ENCODE data around the gene PERCC1.

The PERCC1 gene

DNA sequence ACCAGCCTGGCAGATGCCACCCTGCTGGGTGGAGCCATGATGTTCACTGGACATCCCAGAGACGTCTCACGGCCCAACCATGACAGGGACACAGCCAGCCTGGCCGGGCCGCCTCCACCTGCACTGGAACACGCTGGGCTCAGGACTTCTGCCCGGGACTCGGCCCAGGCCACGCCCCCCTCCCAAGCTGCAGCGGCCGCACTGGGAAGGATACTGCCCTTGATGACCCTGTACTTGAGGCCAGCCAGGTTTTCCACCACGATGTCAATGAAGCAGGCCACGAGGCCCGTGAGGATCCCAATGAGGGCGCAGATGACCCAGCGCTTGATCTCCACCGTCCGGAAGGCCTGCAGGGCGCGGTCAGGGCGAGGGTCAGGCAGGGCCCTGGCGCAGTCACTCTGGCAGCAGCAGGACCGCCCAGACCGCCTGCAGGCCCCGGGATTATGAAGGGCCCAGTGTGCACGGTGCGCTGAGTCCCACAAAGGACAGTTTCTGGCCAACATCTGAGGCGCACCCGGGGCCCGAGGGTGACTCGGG lies 29.8 kb downstream of the PERCC1 start:
- H3K27ac ChIP-seq, result no peak overlapping the region
- no peaks in the 10 kb centered on the region for H3K9me3 ChIP-seq (ENCODE audit: severe bottlenecking)
- H3K4me3 ChIP-seq (ENCODE audit: low read depth, low read length), result no peak overlapping the region
- peaks cover 27% of the 10 kb centered on the region for H3K36me3 ChIP-seq
- TF ChIP-seq CTCF (IDR thresholded peaks at IDR 0.05; ENCODE audit: low read depth, low read length), result no peak
- DNase-seq, result no peak
- H3K27me3 ChIP-seq (ENCODE audit: insufficient read depth, low read depth, severe bottlenecking), result no peaks in the 10 kb centered on the region

DNA sequence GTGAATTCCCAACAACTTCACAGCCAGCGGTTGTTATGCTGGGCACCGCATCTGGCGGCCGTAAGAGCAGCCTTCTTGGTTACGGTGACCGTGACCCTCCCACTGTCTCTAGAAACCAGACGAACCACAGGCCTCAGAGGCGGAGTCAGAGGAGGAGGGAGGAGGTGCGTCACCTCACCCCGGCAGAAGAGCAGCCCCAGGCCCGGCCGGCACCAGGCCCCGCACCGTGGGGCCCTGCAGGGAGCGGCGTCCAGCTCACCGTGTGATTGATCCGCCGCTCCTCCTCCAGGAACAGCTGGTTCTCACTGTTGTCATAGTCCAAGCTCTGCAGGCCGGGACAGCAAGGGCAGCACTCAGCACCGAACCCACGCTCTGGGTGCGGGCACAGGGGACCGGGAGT lies 30.3 kb downstream of the PERCC1 start:
- H3K4me3 ChIP-seq (ENCODE audit: low read depth, low read length), result no peak overlapping the region
- DNase-seq, result no peak
- no peak for TF ChIP-seq CTCF (IDR thresholded peaks at IDR 0.05; ENCODE audit: low read depth, low read length)
- H3K36me3 ChIP-seq, result peaks cover 26% of the 10 kb centered on the region
- H3K27ac ChIP-seq, result no peak overlapping the region
- H3K9me3 ChIP-seq (ENCODE audit: severe bottlenecking), result no peaks in the 10 kb centered on the region
- no peaks in the 10 kb centered on the region for H3K27me3 ChIP-seq (ENCODE audit: insufficient read depth, low read depth, severe bottlenecking)

DNA sequence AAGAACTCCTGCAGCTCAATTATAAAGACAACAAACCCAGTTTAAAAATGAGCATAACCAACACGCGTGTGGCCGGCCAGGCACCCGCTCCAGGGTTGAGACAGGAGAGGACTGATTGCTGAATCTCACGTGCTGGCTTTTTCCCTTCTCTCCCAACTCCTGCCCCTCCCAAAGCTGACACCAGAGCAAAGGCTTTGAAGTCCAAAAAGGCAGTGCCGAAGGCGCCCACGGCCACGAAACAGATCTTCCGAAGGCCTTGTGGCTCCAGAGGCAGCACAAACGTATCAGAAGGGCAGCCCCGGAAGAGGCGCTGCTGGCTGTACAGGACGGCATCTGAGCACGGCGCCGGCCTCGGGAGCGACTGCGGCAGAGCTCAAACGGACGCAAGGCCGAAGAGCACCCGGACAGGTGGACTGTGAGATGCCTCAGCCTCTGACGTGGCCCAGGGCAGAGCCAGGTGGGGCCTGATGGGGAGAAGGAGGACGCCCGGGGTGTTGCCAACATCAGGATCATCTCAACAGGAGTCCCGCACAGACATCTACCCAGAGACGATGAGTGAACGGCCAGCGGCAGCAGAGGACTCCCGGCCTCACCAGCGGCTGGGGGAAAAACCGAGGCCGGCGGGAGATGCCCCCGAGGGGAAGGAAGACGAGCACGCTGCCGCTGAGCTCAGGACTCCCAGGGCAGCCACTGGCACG lies 33.5 kb downstream of the PERCC1 start:
- no peak for TF ChIP-seq CTCF (IDR thresholded peaks at IDR 0.05; ENCODE audit: low read depth, low read length)
- no peaks in the 10 kb centered on the region for H3K9me3 ChIP-seq (ENCODE audit: severe bottlenecking)
- no peak overlapping the region for H3K27ac ChIP-seq
- DNase-seq, result no peak
- H3K27me3 ChIP-seq (ENCODE audit: insufficient read depth, low read depth, severe bottlenecking), result no peaks in the 10 kb centered on the region
- peaks cover 22% of the 10 kb centered on the region for H3K36me3 ChIP-seq
- no peak overlapping the region for H3K4me3 ChIP-seq (ENCODE audit: low read depth, low read length)

DNA sequence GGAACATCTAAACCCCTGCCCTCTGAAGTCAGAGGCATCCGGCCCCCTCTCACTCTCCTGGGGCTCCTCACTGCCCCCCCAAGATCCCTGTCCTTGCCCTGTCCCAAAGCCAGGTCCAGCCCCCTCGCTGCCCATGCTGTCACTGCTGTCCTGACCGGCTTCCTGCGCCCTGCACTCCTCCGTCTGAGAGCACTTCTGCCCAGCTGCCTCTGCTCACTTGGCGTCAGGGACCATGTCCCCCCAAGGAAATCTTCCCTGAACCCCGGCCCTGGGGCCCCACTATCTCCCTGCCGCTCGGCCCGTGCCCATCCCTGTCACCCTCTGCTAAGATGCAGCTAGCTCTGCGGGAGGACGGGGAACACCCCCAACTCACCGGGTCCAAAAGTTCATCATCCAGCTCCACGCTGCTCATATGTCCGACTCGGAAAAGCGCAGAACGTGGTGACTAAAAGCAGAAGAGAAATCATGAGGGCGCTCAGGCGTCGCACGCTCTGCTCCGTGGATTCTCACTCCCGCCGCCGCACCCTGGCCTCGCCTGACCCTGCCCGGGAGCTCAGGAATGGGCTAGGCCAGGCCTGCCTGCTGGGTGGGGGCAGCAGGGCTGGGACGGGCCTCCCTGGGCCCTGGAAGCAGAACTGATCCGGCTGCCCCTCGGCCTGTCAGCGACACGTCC lies 34.2 kb downstream of the PERCC1 start:
- H3K36me3 ChIP-seq, result peaks cover 22% of the 10 kb centered on the region
- no peak overlapping the region for H3K27ac ChIP-seq
- no peak for TF ChIP-seq CTCF (IDR thresholded peaks at IDR 0.05; ENCODE audit: low read depth, low read length)

DNA sequence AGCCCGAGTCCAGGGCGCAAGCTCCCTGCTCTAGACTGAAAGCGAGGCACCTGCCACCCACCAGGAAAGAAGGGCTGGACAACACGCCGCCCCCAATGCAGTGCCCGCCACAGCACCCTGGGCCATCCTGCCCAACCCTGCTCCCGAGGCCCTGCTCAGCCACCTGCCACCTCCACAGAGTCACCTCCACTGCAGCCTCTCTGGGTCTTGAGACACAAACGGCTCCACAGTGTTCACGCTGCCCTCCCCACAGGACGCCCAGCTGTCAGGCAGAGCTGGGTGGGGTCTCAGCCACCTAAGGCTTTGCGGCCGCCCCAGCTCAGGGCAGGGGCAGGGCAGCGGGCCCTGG lies 34.7 kb downstream of the PERCC1 start:
- TF ChIP-seq CTCF (IDR thresholded peaks at IDR 0.05; ENCODE audit: low read depth, low read length), result no peak
- Histone ChIP-seq H3K9me3 (ENCODE audit: severe bottlenecking) (no peaks in the 10 kb centered on the region), H3K4me3 (ENCODE audit: low read depth, low read length) (no peak overlapping the region), H3K27me3 (ENCODE audit: insufficient read depth, low read depth, severe bottlenecking) (no peaks in the 10 kb centered on the region), H3K27ac (no peak overlapping the region), H3K36me3 (peaks cover 18% of the 10 kb centered on the region)
- no peak for DNase-seq

More for the DNA sequence above, 34.2 kb downstream of the PERCC1 start:
- Histone ChIP-seq H3K27me3 (ENCODE audit: insufficient read depth, low read depth, severe bottlenecking) (no peaks in the 10 kb centered on the region), H3K9me3 (ENCODE audit: severe bottlenecking) (no peaks in the 10 kb centered on the region), H3K4me3 (ENCODE audit: low read depth, low read length) (no peak overlapping the region)
- DNase-seq, result no peak
